Lung (tissue), 12 donors: Measurements from ENCODE around the gene TMEM44. TPM values are rescaled to one million over a fixed set of nuclear protein-coding genes. Genes with fewer than 3 reads are reported as not detected.

Experiments
- ATAC-seq: fragments of 200-7000 bp; cut with Tn5 transposase; one replicate; pipeline ENCODE4 v1.9.1; 2020; ENCODE audit warnings: moderate number of reproducible peaks; ENCODE audit not compliant: insufficient read depth, low FRiP score
- DNase-seq, 3 donors: peaks; one replicate each; pipeline ENCODE4 v3.0.0-alpha.2; 2013 to 2017
- H3K27ac ChIP-seq, 2 donors: one replicate each; pipeline ENCODE4 v1.5.1; 2013; ENCODE audit warnings: mild to moderate bottlenecking in 2 of 2, moderate library complexity in 2 of 2, control low read depth in 1 of 2, inconsistent platforms in 1 of 2, low read depth in 1 of 2, low read length in 1 of 2
- H3K27me3 ChIP-seq, 3 donors: one replicate each; pipeline ENCODE4 v1.5.1; 2013; ENCODE audit warnings: low read length in 2 of 3; ENCODE audit not compliant: control insufficient read depth in 3 of 3, insufficient read depth in 3 of 3
- H3K36me3 ChIP-seq, 4 donors: one replicate each; pipeline ENCODE4 v1.5.1; 2013; ENCODE audit warnings: low read length in 4 of 4, mild to moderate bottlenecking in 1 of 4, moderate library complexity in 1 of 4; ENCODE audit not compliant: control insufficient read depth in 4 of 4, insufficient read depth in 4 of 4
- H3K4me1 ChIP-seq, 5 donors: one replicate each; pipeline ENCODE4 v1.5.1; 2013; ENCODE audit warnings: low read length in 5 of 5, mild to moderate bottlenecking in 2 of 5, moderate library complexity in 1 of 5; ENCODE audit not compliant: control insufficient read depth in 5 of 5, insufficient read depth in 5 of 5
- H3K4me3 ChIP-seq: one replicate; pipeline ENCODE4 v1.5.1; 2013; ENCODE audit warnings: mild to moderate bottlenecking, control low read depth, moderate library complexity
- H3K9ac ChIP-seq, 2 donors: one replicate each; pipeline ENCODE4 v1.5.1; 2013; ENCODE audit warnings: low read length in 2 of 2, control low read depth in 1 of 2; ENCODE audit not compliant: insufficient read depth in 1 of 2
- H3K9me3 ChIP-seq, 4 donors: one replicate each; pipeline ENCODE4 v1.5.1; 2013; ENCODE audit warnings: low read length in 3 of 4, mild to moderate bottlenecking in 1 of 4, moderate library complexity in 1 of 4; ENCODE audit not compliant: control insufficient read depth in 4 of 4, insufficient read depth in 3 of 4
- WGBS, 2 donors: extraction: QIAGEN DNeasy Blood & Tissue Kit; methylation state at CpG; one replicate each; pipeline ENCODE4 v1.1.7; 2013; 5-methylcytosine and 5-hydroxymethylcytosine counted together
- polyA plus RNA-seq, 2 donors: library from polyadenylated mRNA; stranded (reverse); fragments of 200-250 nt; gene quantifications; one replicate each; pipeline ENCODE4 v1.2.1, GENCODE V29; 2013
- total RNA-seq, 2 donors: library from RNA; depleted of rRNA in 1 of 2; stranded (reverse); fragments of >200 nt in 1 of 2; gene quantifications; one replicate each; pipeline ENCODE4 v1.2.1, GENCODE V29; 2014 to 2021
- TF ChIP-seq, protein P1 (sequence below): IDR thresholded peaks from 2 replicates; pipeline ENCODE4 v1.5.1; 2012; ENCODE audit warnings: mild to moderate bottlenecking; ENCODE audit errors: control extremely low read depth, extremely low read depth
- donor health status: control.
- donor health status: control.
- donor health status: Bipolar disorder and iron deficiency.
- donor health status: healthy.
- donor health status: DM: yes; HTN: yes; CAD: no.

The TMEM44 gene
- total and polyA plus RNA-seq, 4 donors: 10.4 to 23.5 (median 17.1) TPM

DNA sequence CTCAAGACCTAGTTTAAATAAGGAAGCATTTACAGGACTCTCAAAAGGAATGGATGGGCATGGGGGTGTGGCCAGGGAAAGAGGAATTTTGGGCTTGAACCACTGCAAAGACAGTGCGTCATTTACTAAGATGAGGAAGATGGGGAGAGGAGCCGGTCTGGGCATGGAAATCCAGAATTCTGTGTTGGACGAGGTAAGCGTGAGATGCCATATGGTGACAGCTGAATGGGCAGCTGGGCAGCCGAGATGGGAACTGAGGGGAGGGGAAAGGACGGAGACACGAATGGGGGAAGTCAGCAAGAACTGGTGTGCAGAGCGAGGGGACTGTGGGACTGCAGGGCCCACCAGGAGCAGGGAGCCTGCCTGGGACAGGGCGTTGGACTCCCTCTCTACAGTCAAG, 24.2 kb downstream of the TMEM44 start:
- Histone ChIP-seq H3K9ac (no peak overlapping the region), H3K36me3 (peaks cover 0 to 4% (median 1%) of the 10 kb centered on the region in 4 donors), H3K4me1 (no peaks in the 10 kb centered on the region), H3K4me3 (no peak overlapping the region), H3K27ac (no peak overlapping the region), H3K27me3 (no peaks in the 10 kb centered on the region), H3K9me3 (no peaks in the 10 kb centered on the region)
- TF ChIP-seq, protein P1, sequence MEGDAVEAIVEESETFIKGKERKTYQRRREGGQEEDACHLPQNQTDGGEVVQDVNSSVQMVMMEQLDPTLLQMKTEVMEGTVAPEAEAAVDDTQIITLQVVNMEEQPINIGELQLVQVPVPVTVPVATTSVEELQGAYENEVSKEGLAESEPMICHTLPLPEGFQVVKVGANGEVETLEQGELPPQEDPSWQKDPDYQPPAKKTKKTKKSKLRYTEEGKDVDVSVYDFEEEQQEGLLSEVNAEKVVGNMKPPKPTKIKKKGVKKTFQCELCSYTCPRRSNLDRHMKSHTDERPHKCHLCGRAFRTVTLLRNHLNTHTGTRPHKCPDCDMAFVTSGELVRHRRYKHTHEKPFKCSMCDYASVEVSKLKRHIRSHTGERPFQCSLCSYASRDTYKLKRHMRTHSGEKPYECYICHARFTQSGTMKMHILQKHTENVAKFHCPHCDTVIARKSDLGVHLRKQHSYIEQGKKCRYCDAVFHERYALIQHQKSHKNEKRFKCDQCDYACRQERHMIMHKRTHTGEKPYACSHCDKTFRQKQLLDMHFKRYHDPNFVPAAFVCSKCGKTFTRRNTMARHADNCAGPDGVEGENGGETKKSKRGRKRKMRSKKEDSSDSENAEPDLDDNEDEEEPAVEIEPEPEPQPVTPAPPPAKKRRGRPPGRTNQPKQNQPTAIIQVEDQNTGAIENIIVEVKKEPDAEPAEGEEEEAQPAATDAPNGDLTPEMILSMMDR: no peak
- ATAC-seq (no peak), DNase-seq (no peak)
- 86 to 87% methylated on average over 9 of the region's 9 CpGs for WGBS, 2 donors

DNA sequence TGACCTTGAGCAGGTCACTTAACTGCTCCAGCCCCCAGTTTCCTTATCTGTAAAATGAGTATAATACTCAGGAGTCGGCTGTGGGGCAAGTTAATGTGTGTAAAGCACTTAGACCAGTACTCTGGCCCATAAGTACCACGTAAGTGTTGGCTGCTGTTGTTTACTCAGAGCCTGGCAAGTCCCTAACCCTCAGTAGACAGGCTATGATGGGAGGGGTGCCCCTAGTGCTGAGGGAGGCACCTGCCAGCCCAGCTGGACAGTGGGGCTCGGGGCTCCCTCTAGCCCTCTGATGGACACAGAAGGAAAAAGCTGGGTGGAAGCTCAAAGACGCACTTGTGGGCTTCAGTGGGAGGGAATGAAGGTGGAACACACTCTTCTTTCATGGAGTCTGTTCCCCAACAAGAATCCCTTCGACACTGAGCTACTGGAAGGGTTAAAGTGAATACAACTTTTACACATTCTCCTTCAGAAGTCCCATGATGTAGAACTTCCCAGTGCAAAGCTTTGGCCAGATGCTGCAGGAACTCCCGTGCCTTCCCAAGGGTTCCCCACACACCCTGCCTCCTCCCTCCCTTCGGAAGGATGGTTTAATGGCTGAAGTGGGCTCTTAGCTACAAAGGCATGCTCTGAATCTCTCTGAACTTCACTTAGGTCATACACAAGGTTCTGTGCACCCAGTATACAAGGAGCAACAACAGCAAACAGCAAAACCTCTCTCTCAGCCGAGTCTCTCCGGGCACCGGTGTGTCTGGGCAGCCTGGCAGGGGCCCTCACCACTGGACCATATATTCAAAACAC, 25.4 kb downstream of the TMEM44 start:
- Histone ChIP-seq H3K27me3 (no peaks in the 10 kb centered on the region), H3K27ac (no peak overlapping the region), H3K4me1 (peaks cover 0 to 4% (median 0%) of the 10 kb centered on the region in 5 donors), H3K36me3 (peaks cover 0 to 6% (median 2%) of the 10 kb centered on the region in 4 donors), H3K9ac (no peak overlapping the region), H3K4me3 (no peak overlapping the region), H3K9me3 (no peaks in the 10 kb centered on the region)
- DNase-seq: peak in 2 of 3 donors; percentile 29 to 30
- ATAC-seq: peak; percentile 72
- TF ChIP-seq, protein P1: no peak
- WGBS, 2 donors: 73 to 88% methylated on average over 10 of the region's 10 CpGs

DNA sequence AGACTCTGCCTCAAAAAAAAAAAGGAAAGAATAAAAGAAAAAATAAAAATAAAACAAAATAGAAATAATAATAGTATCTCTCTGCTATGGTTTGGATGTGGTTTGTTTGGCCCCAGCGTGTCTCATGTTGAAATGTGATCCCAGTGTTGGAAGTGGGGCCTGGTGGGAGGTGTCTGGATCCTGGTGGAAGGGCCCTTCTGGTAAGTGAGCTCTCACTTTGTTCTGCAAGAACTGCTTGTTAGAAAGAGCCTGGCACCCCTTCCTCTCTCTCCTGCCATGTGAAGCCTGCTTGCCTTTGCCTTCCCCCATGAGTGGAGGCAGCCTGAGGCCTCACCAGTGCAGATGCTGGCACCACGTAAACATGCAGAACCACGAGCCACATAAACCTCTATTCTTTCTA, 26.3 kb downstream of the TMEM44 start:
- peaks cover 0 to 6% (median 2%) of the 10 kb centered on the region in 4 donors for H3K36me3 ChIP-seq
- DNase-seq (no peak), ATAC-seq (no peak)
- no peak overlapping the region for H3K27ac ChIP-seq
- TF ChIP-seq, protein P1: no peak
- no peaks in the 10 kb centered on the region for H3K27me3 ChIP-seq
- H3K4me3 ChIP-seq: no peak overlapping the region
- WGBS, 2 donors: 78 to 80% methylated on average over 3 of the region's 3 CpGs
- H3K9me3 ChIP-seq: no peaks in the 10 kb centered on the region
- H3K9ac ChIP-seq: no peak overlapping the region
- H3K4me1 ChIP-seq: peaks cover 0 to 7% (median 0%) of the 10 kb centered on the region in 5 donors
